ENCODE measurements around the gene WNT8B. TPM values are rescaled to one million over a fixed set of nuclear protein-coding genes. Genes with fewer than 3 reads are reported as not detected.

The WNT8B gene
- total and polyA plus RNA-seq, 9 of the 15 experiments (the other 6 are each of a cell fraction or from before 2014, with no cell fraction given), result not detected

DNA sequence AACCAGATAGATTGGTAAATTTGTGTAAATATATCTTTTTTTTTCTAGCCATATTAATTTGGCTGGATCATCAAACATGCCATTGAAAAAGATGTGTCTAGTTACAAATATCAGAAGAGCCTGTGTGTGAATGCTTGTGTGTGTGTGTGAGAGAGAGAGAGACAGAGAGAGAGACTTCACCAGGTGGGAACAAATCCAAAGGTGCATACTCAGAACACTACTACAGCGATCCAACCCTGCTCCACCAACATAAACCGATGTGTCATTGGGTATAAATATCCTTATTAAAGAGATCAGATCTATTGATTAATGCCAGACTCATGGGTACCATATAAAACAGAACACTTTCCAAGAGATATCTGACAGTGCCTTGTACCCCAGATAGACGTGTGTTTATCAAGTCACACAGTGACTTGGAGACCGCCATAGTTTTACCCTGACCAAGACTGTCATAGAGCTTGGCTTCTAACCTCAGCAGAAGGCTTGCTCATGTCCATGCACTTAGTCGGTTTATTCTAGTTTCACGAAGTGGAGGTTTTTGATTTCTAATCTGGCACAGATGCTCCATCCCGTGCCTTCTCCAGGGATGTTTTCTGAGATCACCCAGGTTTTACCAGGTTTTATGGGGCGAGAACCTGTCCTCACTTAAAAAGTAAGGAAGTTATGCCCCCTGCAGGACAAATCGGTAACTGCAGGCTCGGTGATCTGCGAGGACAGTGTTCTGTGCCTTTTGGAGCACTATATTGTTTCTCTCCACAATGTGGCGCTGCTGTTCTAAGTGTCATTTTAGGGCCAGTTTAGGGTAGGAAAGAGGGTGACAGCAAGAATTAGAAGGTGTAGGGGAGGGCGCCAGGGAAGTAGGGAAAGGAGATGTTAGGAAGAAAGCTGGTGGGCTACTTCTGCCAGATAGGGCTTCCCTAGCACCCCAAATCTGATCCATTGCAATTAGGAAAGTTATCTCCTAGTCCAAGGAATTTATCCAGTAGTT is 29.3 kb upstream of the WNT8B start (continued):
- TF ChIP-seq CTBP1 (IDR thresholded peaks at IDR 0.05; ENCODE audit: borderline replicate concordance) (peak; percentile 47; the same call in 1 of the 2 replicates), HDGF (IDR thresholded peaks at IDR 0.05) (peak; percentile 81), CC2D1A (IDR thresholded peaks at IDR 0.05) (peak; percentile 89), RBBP5 (IDR thresholded peaks at IDR 0.05; ENCODE audit: borderline replicate concordance, insufficient read depth, low read length, poor library complexity, severe bottlenecking) (no peak), PHTF2 (CRISPR knock-in tag; IDR thresholded peaks at IDR 0.05) (no peak), DMBX1 (CRISPR knock-in tag; IDR thresholded peaks at IDR 0.05; ENCODE audit: borderline replicate concordance) (no peak), CBX3 (IDR thresholded peaks at IDR 0.05; ENCODE audit: borderline replicate concordance in 1 of 2, low read length in 2 of 2) (no peak; a peak in 1 of 3 replicates), MEIS2 (IDR thresholded peaks at IDR 0.05; ENCODE audit: partially characterized antibody) (no peak), RUNX1 (IDR thresholded peaks at IDR 0.05; ENCODE audit: low read depth) (no peak), MED1 (CRISPR knock-in tag; IDR thresholded peaks at IDR 0.05; ENCODE audit: borderline replicate concordance) (no peak), STAT5A (IDR thresholded peaks at IDR 0.05; ENCODE audit: borderline replicate concordance, low read length) (no peak), OTX1 (CRISPR knock-in tag; IDR thresholded peaks at IDR 0.05) (no peak), MTF1 (CRISPR knock-in tag; IDR thresholded peaks at IDR 0.05; ENCODE audit: borderline replicate concordance) (no peak), CCNT2 (IDR thresholded peaks at IDR 0.05; ENCODE audit: borderline replicate concordance, extremely low read depth, insufficient read length, low read depth, low read length) (no peak), KDM2B (CRISPR knock-in tag; IDR thresholded peaks at IDR 0.05) (no peak), NFIX (CRISPR knock-in tag; IDR thresholded peaks at IDR 0.05; ENCODE audit: low read depth) (no peak)
- TF ChIP-seq, protein P1, sequence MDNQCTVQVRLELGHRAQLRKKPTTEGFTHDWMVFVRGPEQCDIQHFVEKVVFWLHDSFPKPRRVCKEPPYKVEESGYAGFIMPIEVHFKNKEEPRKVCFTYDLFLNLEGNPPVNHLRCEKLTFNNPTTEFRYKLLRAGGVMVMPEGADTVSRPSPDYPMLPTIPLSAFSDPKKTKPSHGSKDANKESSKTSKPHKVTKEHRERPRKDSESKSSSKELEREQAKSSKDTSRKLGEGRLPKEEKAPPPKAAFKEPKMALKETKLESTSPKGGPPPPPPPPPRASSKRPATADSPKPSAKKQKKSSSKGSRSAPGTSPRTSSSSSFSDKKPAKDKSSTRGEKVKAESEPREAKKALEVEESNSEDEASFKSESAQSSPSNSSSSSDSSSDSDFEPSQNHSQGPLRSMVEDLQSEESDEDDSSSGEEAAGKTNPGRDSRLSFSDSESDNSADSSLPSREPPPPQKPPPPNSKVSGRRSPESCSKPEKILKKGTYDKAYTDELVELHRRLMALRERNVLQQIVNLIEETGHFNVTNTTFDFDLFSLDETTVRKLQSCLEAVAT (IDR thresholded peaks at IDR 0.05), result 0 out of 4 replicates have a peak, but pooled peaks of 1 of the 2 experiments have one; percentile 67
- TF ChIP-seq, protein P2, sequence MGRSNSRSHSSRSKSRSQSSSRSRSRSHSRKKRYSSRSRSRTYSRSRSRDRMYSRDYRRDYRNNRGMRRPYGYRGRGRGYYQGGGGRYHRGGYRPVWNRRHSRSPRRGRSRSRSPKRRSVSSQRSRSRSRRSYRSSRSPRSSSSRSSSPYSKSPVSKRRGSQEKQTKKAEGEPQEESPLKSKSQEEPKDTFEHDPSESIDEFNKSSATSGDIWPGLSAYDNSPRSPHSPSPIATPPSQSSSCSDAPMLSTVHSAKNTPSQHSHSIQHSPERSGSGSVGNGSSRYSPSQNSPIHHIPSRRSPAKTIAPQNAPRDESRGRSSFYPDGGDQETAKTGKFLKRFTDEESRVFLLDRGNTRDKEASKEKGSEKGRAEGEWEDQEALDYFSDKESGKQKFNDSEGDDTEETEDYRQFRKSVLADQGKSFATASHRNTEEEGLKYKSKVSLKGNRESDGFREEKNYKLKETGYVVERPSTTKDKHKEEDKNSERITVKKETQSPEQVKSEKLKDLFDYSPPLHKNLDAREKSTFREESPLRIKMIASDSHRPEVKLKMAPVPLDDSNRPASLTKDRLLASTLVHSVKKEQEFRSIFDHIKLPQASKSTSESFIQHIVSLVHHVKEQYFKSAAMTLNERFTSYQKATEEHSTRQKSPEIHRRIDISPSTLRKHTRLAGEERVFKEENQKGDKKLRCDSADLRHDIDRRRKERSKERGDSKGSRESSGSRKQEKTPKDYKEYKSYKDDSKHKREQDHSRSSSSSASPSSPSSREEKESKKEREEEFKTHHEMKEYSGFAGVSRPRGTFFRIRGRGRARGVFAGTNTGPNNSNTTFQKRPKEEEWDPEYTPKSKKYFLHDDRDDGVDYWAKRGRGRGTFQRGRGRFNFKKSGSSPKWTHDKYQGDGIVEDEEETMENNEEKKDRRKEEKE (IDR thresholded peaks at IDR 0.05; ENCODE audit: borderline replicate concordance in 1 of 2, control insufficient read depth in 1 of 2, low read depth in 2 of 2, low read length in 1 of 2), result no peak
- TF ChIP-seq, protein P3, sequence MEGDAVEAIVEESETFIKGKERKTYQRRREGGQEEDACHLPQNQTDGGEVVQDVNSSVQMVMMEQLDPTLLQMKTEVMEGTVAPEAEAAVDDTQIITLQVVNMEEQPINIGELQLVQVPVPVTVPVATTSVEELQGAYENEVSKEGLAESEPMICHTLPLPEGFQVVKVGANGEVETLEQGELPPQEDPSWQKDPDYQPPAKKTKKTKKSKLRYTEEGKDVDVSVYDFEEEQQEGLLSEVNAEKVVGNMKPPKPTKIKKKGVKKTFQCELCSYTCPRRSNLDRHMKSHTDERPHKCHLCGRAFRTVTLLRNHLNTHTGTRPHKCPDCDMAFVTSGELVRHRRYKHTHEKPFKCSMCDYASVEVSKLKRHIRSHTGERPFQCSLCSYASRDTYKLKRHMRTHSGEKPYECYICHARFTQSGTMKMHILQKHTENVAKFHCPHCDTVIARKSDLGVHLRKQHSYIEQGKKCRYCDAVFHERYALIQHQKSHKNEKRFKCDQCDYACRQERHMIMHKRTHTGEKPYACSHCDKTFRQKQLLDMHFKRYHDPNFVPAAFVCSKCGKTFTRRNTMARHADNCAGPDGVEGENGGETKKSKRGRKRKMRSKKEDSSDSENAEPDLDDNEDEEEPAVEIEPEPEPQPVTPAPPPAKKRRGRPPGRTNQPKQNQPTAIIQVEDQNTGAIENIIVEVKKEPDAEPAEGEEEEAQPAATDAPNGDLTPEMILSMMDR (IDR thresholded peaks at IDR 0.05 in 2 of 3, conservative IDR thresholded peaks at IDR 0.05 in 1 of 3; ENCODE audit: insufficient read depth in 2 of 3, low read depth in 1 of 3, low read length in 3 of 3), result peak; percentile 98 to 99 (median 99)
